ENCODE results near the gene TYSND1.
"Not testable (repeated sequence)": the region's sequence is repeated elsewhere in the genome, so short reads cannot be mapped to it uniquely, and the experiment has no call there.

GRCh38 chr10:70101068-70101562 lies 45.4 kb downstream of the TYSND1 start:
- not testable (repeated sequence) for TF ChIP-seq CTCF (IDR thresholded peaks at IDR 0.05); ZFX (IDR thresholded peaks at IDR 0.05; ENCODE audit: borderline replicate concordance)
